GM12878 (cell line): ENCODE results near the gene RANBP1. TPM values are rescaled to one million over a fixed set of nuclear protein-coding genes. Genes with fewer than 3 reads are reported as not detected.

Experiments
- ATAC-seq: fragments of 200-7000 bp; cut with Tn5 transposase; 3 replicates; pipeline ENCODE4 v1.9.1; 2020; ENCODE audit warnings: mild to moderate bottlenecking, moderate library complexity
- BruUV-seq: library from RNA; stranded (reverse); fragments of 400-500 nt; replicated peaks from 2 replicates; lab custom pipeline; 2021; lab: Mats Ljungman, UMichigan
- CTCF ChIA-PET: fragments of 300-600 bp; sonication (Branson Sonifier 250); formaldehyde crosslinking; extraction: SDS; loops from one replicate; lab custom pipeline; 2021; ENCODE audit warnings: inconsistent platforms; lab: Yijun Ruan, JAX
- POLR2A ChIA-PET: fragments of 350-600 bp; formaldehyde crosslinking; extraction: SDS; loops from one replicate; lab custom pipeline; 2021; ENCODE audit warnings: inconsistent platforms; lab: Charles Lee
- RAD21 ChIA-PET: fragments of 300-600 bp; sonication (Branson Sonifier 250); formaldehyde crosslinking; loops from one replicate; lab custom pipeline; 2023; ENCODE audit warnings: antibody characterized with exemption; ENCODE audit not compliant: unreplicated experiment; lab: Charles Lee
- SMC1A ChIA-PET: fragments of 300-600 bp; sonication (Branson Sonifier 250); formaldehyde crosslinking; loops from one replicate; lab custom pipeline; 2023; ENCODE audit not compliant: unreplicated experiment, uncharacterized antibody; lab: Charles Lee
- DNase-seq: peaks from one replicate; pipeline ENCODE4 v3.0.0-alpha.2; 2011; ENCODE audit warnings: low read depth, low spot score
- FAIRE-seq: peaks from 3 replicates; lab custom pipeline; 2011; peaks lifted over from hg19 to GRCh38; lab: Jason Lieb, UNC
- H2AFZ ChIP-seq: 2 replicates; pipeline ENCODE4 v1.6.0; 2011; ENCODE audit warnings: low read depth, low read length, control low read depth; ENCODE audit not compliant: control insufficient read depth
- H3K27ac ChIP-seq: 2 replicates; pipeline ENCODE4 v1.5.1; 2011; ENCODE audit warnings: control low read depth; ENCODE audit not compliant: control insufficient read depth, insufficient read depth
- H3K27me3 ChIP-seq, 2 experiments: replicated peaks in 1 of 2; 2 replicates each; pipeline versions ENCODE4 v1.6.0 to v1.6.1; 2011; ENCODE audit warnings: low read length in 1 of 2; ENCODE audit not compliant: control insufficient read depth in 2 of 2, insufficient read depth in 2 of 2
- H3K36me3 ChIP-seq, 2 experiments: 2 replicates each; pipeline ENCODE4 v1.5.1; 2011; ENCODE audit warnings: low read length in 1 of 2; ENCODE audit not compliant: control insufficient read depth in 2 of 2, insufficient read depth in 2 of 2
- H3K4me1 ChIP-seq: 2 replicates; pipeline ENCODE4 v1.6.1; 2011; ENCODE audit warnings: mild to moderate bottlenecking, low read length, moderate library complexity, mixed read lengths; ENCODE audit not compliant: control insufficient read depth, insufficient read depth
- H3K4me2 ChIP-seq: 2 replicates; pipeline ENCODE4 v1.6.0; 2011; ENCODE audit warnings: control low read depth; ENCODE audit not compliant: control insufficient read depth, insufficient read depth
- H3K4me3 ChIP-seq: fragments of 200-600 bp; sonication (generic); 2 replicates; pipeline ENCODE4 v1.5.1; 2016
- H3K79me2 ChIP-seq: 2 replicates; pipeline ENCODE4 v1.6.0; 2011; ENCODE audit warnings: low read length; ENCODE audit not compliant: control insufficient read depth, insufficient read depth
- H3K9ac ChIP-seq: 2 replicates; pipeline ENCODE4 v1.8.0; 2011; ENCODE audit warnings: low read length, control low read depth, mixed read lengths; ENCODE audit not compliant: control insufficient read depth, insufficient read depth
- H3K9me3 ChIP-seq: replicated peaks from 3 replicates; pipeline ENCODE4 v1.5.1; 2011; ENCODE audit warnings: mild to moderate bottlenecking, low read length; ENCODE audit not compliant: control insufficient read depth, insufficient read depth
- H4K20me1 ChIP-seq: 2 replicates; pipeline ENCODE4 v1.6.0; 2011; ENCODE audit not compliant: control insufficient read depth, insufficient read depth
- BHLHE40 ChIP-seq, 2 experiments: fragments of 450-650 bp in 1 of 2; IDR thresholded peaks; 2 replicates each; pipeline ENCODE4 v1.6.1; 2011 to 2017; ENCODE audit warnings: low read depth in 2 of 2, borderline replicate concordance in 1 of 2, improper control_type of control experiment in 1 of 2, low read length in 1 of 2, mild to moderate bottlenecking in 1 of 2
- CEBPB ChIP-seq, 2 experiments: fragments of 150-350 bp in 1 of 2; IDR thresholded peaks; 2 replicates each; pipeline ENCODE4 v1.6.1; 2012 to 2014; ENCODE audit warnings: low read depth in 2 of 2, low read length in 2 of 2, borderline replicate concordance in 1 of 2, inconsistent platforms in 1 of 2
- CHD1 ChIP-seq: IDR thresholded peaks from 2 replicates; pipeline ENCODE4 v1.6.1; 2012; ENCODE audit warnings: low read depth, low read length, improper control_type of control experiment
- EGR1 ChIP-seq, 2 experiments: IDR thresholded peaks; 1 replicate in 1 of 2; 2 replicates in 1 of 2; pipeline ENCODE4 v1.6.1; 2011 to 2012; ENCODE audit warnings: low read depth in 2 of 2, low read length in 2 of 2, borderline replicate concordance in 1 of 2, mild to moderate bottlenecking in 1 of 2, moderate library complexity in 1 of 2
- GATAD2B ChIP-seq: fragments of 450-650 bp; conservative IDR thresholded peaks from 2 replicates; pipeline ENCODE4 v1.6.1; 2017; ENCODE audit warnings: low read depth, mild to moderate bottlenecking, moderate library complexity
- MLLT1 ChIP-seq: fragments of 450-650 bp; IDR thresholded peaks from 2 replicates; pipeline ENCODE4 v1.6.1; 2016; ENCODE audit warnings: mild to moderate bottlenecking
- REST ChIP-seq: IDR thresholded peaks from 2 replicates; pipeline ENCODE4 v1.6.1; 2012; ENCODE audit warnings: mild to moderate bottlenecking, low read depth, low read length
- SMARCA5 ChIP-seq: fragments of 450-650 bp; IDR thresholded peaks from 2 replicates; pipeline ENCODE4 v1.6.1; 2017; ENCODE audit warnings: mild to moderate bottlenecking
- ZNF274 ChIP-seq: IDR thresholded peaks from one replicate; pipeline ENCODE4 v1.8.0; 2011; ENCODE audit not compliant: insufficient read length, insufficient read depth
- WGBS: methylation state at CpG from one replicate; pipeline ENCODE4 v1.1.6; 2016; ENCODE audit warnings: low lambda C conversion rate; ENCODE audit not compliant: insufficient replicate concordance, insufficient coverage; ENCODE audit errors: missing lambda C conversion rate; 5-methylcytosine and 5-hydroxymethylcytosine counted together
- in situ Hi-C: fragments of 300-500 bp; cut with MboI; formaldehyde crosslinking; loops from 9 replicates; pipeline ENCODE4 v1.14.3; 2018; ENCODE audit warnings: mixed read lengths
- intact Hi-C: fragments of 100-400 bp; cut with micrococcal nuclease; formaldehyde crosslinking; loops from one replicate; pipeline ENCODE4 v1.14.2; 2022; ENCODE audit not compliant: unreplicated experiment
- polyA plus RNA-seq, 11 experiments: library from polyadenylated mRNA; depleted of rRNA in 4 of 11; unstranded in 6 of 11; stranded (reverse) in 5 of 11; fragments of >200 nt; fragmentation: Nextera tagmentation in 4 of 11; fragmentation: Illumina TruSeq in 1 of 11; extraction: Ambion mirVana in 4 of 11; extraction: Trizol in 1 of 11; gene quantifications; 1 replicate in 1 of 11; 2 replicates in 10 of 11; pipeline versions ENCODE4 v1.2.1 to v1.2.3, GENCODE V29; 2011 to 2016; ENCODE audit warnings: inconsistent platforms in 2 of 11, missing spikeins in 2 of 11, low read depth in 1 of 11
- total RNA-seq, 4 experiments: library from RNA; depleted of rRNA in 3 of 4; stranded (reverse); fragments of >200 nt in 3 of 4; fragmentation: Illumina TruSeq in 1 of 4; extraction: Trizol in 1 of 4; gene quantifications; 2 replicates each; pipeline versions ENCODE4 v1.2.1 to v1.2.3, GENCODE V29; 2013 to 2021

Gene RANBP1
- total and polyA plus RNA-seq, 10 of the 15 experiments (the other 5 are each of a cell fraction or from before 2014, with no cell fraction given), result 55.3 to 808 (median 394) TPM

- ATAC-seq (peak; percentile 51), DNase-seq (no peak)
- Histone ChIP-seq H3K36me3 (peaks cover 9 to 10% of the 10 kb centered on the region in 2 experiments; a peak in 3 of 4 replicates), H3K79me2 (peaks cover 7% of the 10 kb centered on the region), H3K4me1 (peaks cover 12% of the 10 kb centered on the region), H3K27ac (peak within 1 kb of the TSS; percentile 52), H3K4me3 (peak within 1 kb of the TSS; percentile 74), H3K27me3 (no peaks in the 10 kb centered on the region), H2AFZ (peak within 1 kb of the TSS; percentile 80)
- SMC1A ChIA-PET, result no interaction called here
- RAD21 ChIA-PET, result no interaction called here
- no TSS peak for BruUV-seq
- POLR2A ChIA-PET, result no interaction called here
- TF ChIP-seq SMARCA5 (0 out of 2 replicates have a peak, but pooled peaks have one; percentile 12), EGR1 (IDR thresholded peaks at IDR 0.05; ENCODE audit: borderline replicate concordance in 1 of 2, low read depth in 2 of 2, low read length in 2 of 2) (peak in 1 of 2 experiments; percentile 2; a peak in 1 of 3 replicates), ZNF274 (no peak)
- TF ChIP-seq, all 136 proteins: peak for 2
- FAIRE-seq, result no peak
- Histone ChIP-seq H3K4me2 (peak within 1 kb of the TSS; percentile 83), H4K20me1 (no peaks in the 10 kb centered on the region), H3K9ac (peak within 1 kb of the TSS; percentile 73), H3K9me3 (no peaks in the 10 kb centered on the region)
- in situ Hi-C loops, result no loop called here
- intact Hi-C loops, result no loop called here
- no CpG with 5 or more reads among the region's 43 CpGs for WGBS
- CTCF ChIA-PET, result no interaction called here
Measured at GRCh38 chr22:20131597-20131858, 15.6 kb downstream of the RANBP1 start, which contains the start of gene ZDHHC8. ZDHHC8 (plus strand) TSS chr22:20131804; CDS start chr22:20131948, 144 bp downstream.

GRCh38 chr22:20131859-20132685 lies 16.2 kb downstream of the RANBP1 start:
- ATAC-seq (no peak), DNase-seq (no peak), FAIRE-seq (no peak)
- Histone ChIP-seq H3K4me1 (peaks cover 12% of the 10 kb centered on the region), H3K4me3 (peak overlapping the region; percentile 74), H3K27ac (no peak overlapping the region), H2AFZ (peak overlapping the region; percentile 34; the same call in 1 of the 2 replicates), H3K27me3 (no peaks in the 10 kb centered on the region), H3K36me3 (peaks cover 7 to 9% of the 10 kb centered on the region in 2 experiments; a peak in 3 of 4 replicates), H4K20me1 (no peaks in the 10 kb centered on the region), H3K79me2 (peaks cover 7% of the 10 kb centered on the region), H3K9ac (peak overlapping the region; percentile 61), H3K4me2 (peak overlapping the region; percentile 83), H3K9me3 (no peaks in the 10 kb centered on the region)
- in situ Hi-C loops (no loop called here), intact Hi-C loops (no loop called here)
- CTCF ChIA-PET, result no interaction called here
- POLR2A ChIA-PET, result no interaction called here
- BruUV-seq, result no TSS peak
- RAD21 ChIA-PET, result no interaction called here
- 3% methylated on average over 48 of the region's 72 CpGs for WGBS
- SMC1A ChIA-PET, result no interaction called here
- TF ChIP-seq CEBPB (IDR thresholded peaks at IDR 0.05; ENCODE audit: borderline replicate concordance in 1 of 2, low read depth in 2 of 2, low read length in 2 of 2), result no peak
- TF ChIP-seq GATAD2B, result 0 out of 2 replicates have a peak, but pooled peaks have one; percentile 28
- TF ChIP-seq BHLHE40 (IDR thresholded peaks at IDR 0.05; ENCODE audit: borderline replicate concordance in 1 of 2, low read depth in 2 of 2, low read length in 1 of 2), result peak; percentile 21 to 74; a peak in 3 of 4 replicates
- TF ChIP-seq CHD1, result no peak
- no peak for TF ChIP-seq ZNF274
- TF ChIP-seq MLLT1, result no peak
- no peak for TF ChIP-seq REST
